GM12865 (cell line): ENCODE data around the gene COPRS.
"Not testable (repeated sequence)": the region's sequence is repeated elsewhere in the genome, so short reads cannot be mapped to it uniquely, and the experiment has no call there.

ENCODE experiments used
- DNase-seq: peaks from one replicate; pipeline ENCODE4 v3.0.0; 2010; ENCODE audit warnings: low read depth
- H3K4me3 ChIP-seq: 2 replicates; pipeline ENCODE4 v1.5.1; 2011; ENCODE audit warnings: mild to moderate bottlenecking, low read depth, low read length, control low read depth
- CTCF ChIP-seq: IDR thresholded peaks from 2 replicates; pipeline ENCODE4 v1.5.1; 2011; ENCODE audit warnings: low read length, control low read depth, low read depth, inconsistent platforms; ENCODE audit not compliant: insufficient read depth; ENCODE audit errors: missing control alignments

COPRS gene

GRCh38 chr17:31820691-31821435 lies 38.2 kb downstream of the COPRS start:
- H3K4me3 ChIP-seq: no peak overlapping the region
- no peak for DNase-seq
- no peak for TF ChIP-seq CTCF

GRCh38 chr17:31819578-31819977 lies 39.5 kb downstream of the COPRS start:
- no peak for TF ChIP-seq CTCF
- H3K4me3 ChIP-seq: no peak overlapping the region
- no peak for DNase-seq

GRCh38 chr17:31818863-31819262 lies 40.2 kb downstream of the COPRS start:
- not testable (repeated sequence) for H3K4me3 ChIP-seq, DNase-seq

- DNase-seq: no peak
- no peak overlapping the region for H3K4me3 ChIP-seq
- no peak for TF ChIP-seq CTCF
Measured at GRCh38 chr17:31815212-31815730, 43.8 kb downstream of the COPRS start.

- DNase-seq: no peak
- TF ChIP-seq CTCF: no peak
Measured at GRCh38 chr17:31811101-31811500, 47.9 kb downstream of the COPRS start.

GRCh38 chr17:31809876-31810275 lies 49.2 kb downstream of the COPRS start:
- H3K4me3 ChIP-seq, DNase-seq: not testable (repeated sequence)

More at GRCh38 chr17:31811101-31811500, 47.9 kb downstream of the COPRS start:
- no peak overlapping the region for H3K4me3 ChIP-seq

GRCh38 chr17:31808521-31809050 lies 50.5 kb downstream of the COPRS start:
- TF ChIP-seq CTCF: no peak
- no peak overlapping the region for H3K4me3 ChIP-seq
- no peak for DNase-seq

GRCh38 chr17:31807846-31808245 lies 51.2 kb downstream of the COPRS start:
- TF ChIP-seq CTCF: no peak
- no peak for DNase-seq

More at GRCh38 chr17:31807846-31808245, 51.2 kb downstream of the COPRS start:
- no peak overlapping the region for H3K4me3 ChIP-seq
